HEK293T (cell line): ENCODE results near the gene IFNA14.

Experiments
- CTCF ChIA-PET: fragments of 350-600 bp; formaldehyde crosslinking; extraction: SDS; loops from one replicate; lab custom pipeline; 2021; ENCODE audit warnings: antibody characterized with exemption, inconsistent platforms; lab: Yijun Ruan, JAX
- POLR2A ChIA-PET: fragments of 350-600 bp; formaldehyde crosslinking; extraction: SDS; loops from one replicate; lab custom pipeline; 2020; ENCODE audit warnings: antibody characterized with exemption, inconsistent platforms; lab: Yijun Ruan, JAX
- DNase-seq: peaks from one replicate; pipeline ENCODE4 v3.0.0; 2012; ENCODE audit warnings: mixed read lengths; ENCODE audit errors: extremely low spot score
- ARNT ChIP-seq: fragments of 450-650 bp; IDR thresholded peaks from 2 replicates; pipeline ENCODE4 v1.6.1; 2017; ENCODE audit warnings: mild to moderate bottlenecking
- BHLHE40 ChIP-seq: fragments of 450-650 bp; IDR thresholded peaks from 2 replicates; pipeline ENCODE4 v1.6.1; 2016; ENCODE audit warnings: mild to moderate bottlenecking, moderate library complexity, borderline replicate concordance
- CTBP1 ChIP-seq: fragments of 450-650 bp; IDR thresholded peaks from 2 replicates; pipeline ENCODE4 v1.6.1; 2016; ENCODE audit warnings: borderline replicate concordance
- ELF4 ChIP-seq: fragments of 450-650 bp; IDR thresholded peaks from 2 replicates; pipeline ENCODE4 v1.6.1; 2017; ENCODE audit warnings: antibody characterized with exemption
- FOXA1 ChIP-seq: fragments of 450-650 bp; IDR thresholded peaks from 2 replicates; pipeline ENCODE4 v1.6.1; 2016; ENCODE audit warnings: mild to moderate bottlenecking
- FOXK2 ChIP-seq: fragments of 450-650 bp; IDR thresholded peaks from 2 replicates; pipeline ENCODE4 v1.6.1; 2016; ENCODE audit warnings: mild to moderate bottlenecking
- FOXM1 ChIP-seq: fragments of 450-650 bp; IDR thresholded peaks from 2 replicates; pipeline ENCODE4 v1.6.1; 2017; ENCODE audit warnings: mild to moderate bottlenecking, borderline replicate concordance
- HDGF ChIP-seq: fragments of 450-650 bp; IDR thresholded peaks from 2 replicates; pipeline ENCODE4 v1.6.1; 2017; ENCODE audit warnings: antibody characterized with exemption, borderline replicate concordance
- L3MBTL2 ChIP-seq: fragments of 450-650 bp; conservative IDR thresholded peaks from 2 replicates; pipeline ENCODE4 v1.6.1; 2016; ENCODE audit warnings: mild to moderate bottlenecking
- LEF1 ChIP-seq: fragments of 450-650 bp; IDR thresholded peaks from 2 replicates; pipeline ENCODE4 v1.6.1; 2017; ENCODE audit warnings: mild to moderate bottlenecking, borderline replicate concordance
- NFRKB ChIP-seq: fragments of 450-650 bp; IDR thresholded peaks from 2 replicates; pipeline ENCODE4 v1.6.1; 2016; ENCODE audit warnings: mild to moderate bottlenecking, moderate library complexity
- PKNOX1 ChIP-seq: fragments of 450-650 bp; IDR thresholded peaks from 2 replicates; pipeline ENCODE4 v1.6.1; 2016
- SP1 ChIP-seq: fragments of 450-650 bp; IDR thresholded peaks from 2 replicates; pipeline ENCODE4 v1.6.1; 2017
- SUZ12 ChIP-seq: fragments of 450-650 bp; IDR thresholded peaks from 2 replicates; pipeline ENCODE4 v1.6.1; 2016; ENCODE audit warnings: mild to moderate bottlenecking
- TARDBP ChIP-seq: fragments of 450-650 bp; IDR thresholded peaks from 2 replicates; pipeline ENCODE4 v1.6.1; 2016
- ZNF384 ChIP-seq: fragments of 450-650 bp; IDR thresholded peaks from 2 replicates; pipeline ENCODE4 v1.6.1; 2016

The IFNA14 gene

GRCh38 chr9:21239911-21240310 is at the start of gene IFNA14:
TSS of gene IFNA14 (minus strand) at chr9:21240005. CDS start at chr9:21239935, 70 bp downstream.
- POLR2A ChIA-PET: no interaction called here
- no peak for DNase-seq
- TF ChIP-seq L3MBTL2 (no peak), ZNF384 (no peak), ELF4 (no peak), CTBP1 (no peak), PKNOX1 (no peak), SUZ12 (no peak), LEF1 (no peak), FOXK2 (no peak), HDGF (no peak), FOXA1 (no peak), ARNT (no peak), SP1 (no peak)
- CTCF ChIA-PET: interaction anchor here (0.7 to 0.9 kb wide), 2 partner anchors 12 to 357 kb away, joined by 3 to 4 read pairs; no protein-coding TSS in a partner anchor

DNA sequence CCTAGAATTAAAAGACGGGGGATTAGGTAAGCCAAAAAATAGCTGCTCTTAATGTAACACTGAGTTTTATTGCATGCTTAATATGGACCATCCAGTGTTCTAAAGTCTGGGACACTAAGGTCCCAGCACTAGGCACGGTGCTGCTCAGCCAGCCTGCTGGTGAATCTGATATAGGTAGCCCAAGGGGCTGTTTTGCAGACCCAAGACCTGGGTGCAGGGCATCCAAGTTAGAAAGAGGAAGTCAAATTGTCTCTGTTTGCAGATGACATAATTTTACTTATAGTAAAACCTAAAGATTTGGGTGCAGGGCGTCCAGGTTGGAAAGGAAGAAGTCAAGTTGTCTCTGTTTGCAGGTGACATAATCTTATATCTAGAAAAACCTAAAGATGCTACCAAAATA is 47.5 kb upstream of the IFNA14 start:
- ChIA-PET CTCF (no interaction called here), POLR2A (no interaction called here)
- DNase-seq: no peak
- TF ChIP-seq SUZ12 (no peak), PKNOX1 (no peak), L3MBTL2 (no peak), NFRKB (no peak), ELF4 (no peak), HDGF (no peak)

- ChIA-PET CTCF (no interaction called here), POLR2A (no interaction called here)
- DNase-seq: no peak
- no peak for TF ChIP-seq HDGF
- no peak for TF ChIP-seq CTBP1
- TF ChIP-seq LEF1: no peak
- TF ChIP-seq BHLHE40: no peak
- TF ChIP-seq NFRKB: no peak
- TF ChIP-seq ARNT: no peak
- TF ChIP-seq FOXA1: no peak
- no peak for TF ChIP-seq L3MBTL2
- no peak for TF ChIP-seq PKNOX1
- TF ChIP-seq SUZ12: no peak
- no peak for TF ChIP-seq SP1
- no peak for TF ChIP-seq FOXM1
- TF ChIP-seq ZNF384: no peak
Measured at GRCh38 chr9:21286659-21287058, 46.9 kb upstream of the IFNA14 start.

DNA sequence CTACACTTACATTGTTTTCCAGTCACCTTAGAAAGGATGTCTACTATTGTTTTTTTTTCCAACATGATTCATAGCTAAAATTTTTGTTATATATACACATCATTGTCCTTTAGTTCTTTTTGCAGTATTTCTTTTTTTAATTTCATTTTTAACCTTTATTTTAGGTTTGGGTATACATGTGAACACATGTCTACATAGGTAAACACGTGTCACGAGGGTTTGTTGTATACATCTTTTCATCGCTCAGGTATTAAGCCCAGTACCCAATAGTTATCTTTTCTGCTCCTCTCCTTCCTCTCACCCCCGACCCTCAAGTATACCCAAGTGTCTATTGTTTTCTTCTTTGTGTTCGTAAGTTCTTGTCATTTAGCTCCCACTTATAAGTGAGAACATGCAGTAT is 46.3 kb upstream of the IFNA14 start:
- ChIA-PET POLR2A (no interaction called here), CTCF (no interaction called here)
- TF ChIP-seq PKNOX1 (no peak), ZNF384 (no peak), L3MBTL2 (no peak), ARNT (no peak), SUZ12 (no peak), FOXA1 (no peak), BHLHE40 (no peak), FOXM1 (no peak), HDGF (no peak), ELF4 (no peak), NFRKB (no peak), LEF1 (no peak), SP1 (no peak), TARDBP (no peak), CTBP1 (no peak), FOXK2 (no peak)
- DNase-seq: no peak

- DNase-seq: no peak
- TF ChIP-seq NFRKB (no peak), BHLHE40 (no peak), SP1 (no peak), SUZ12 (no peak), FOXA1 (no peak), FOXM1 (no peak), ARNT (no peak), ZNF384 (no peak), PKNOX1 (no peak), FOXK2 (no peak), HDGF (no peak), TARDBP (no peak), LEF1 (no peak), L3MBTL2 (no peak), CTBP1 (no peak), ELF4 (no peak)
- POLR2A ChIA-PET: no interaction called here
- CTCF ChIA-PET: no interaction called here
Measured at GRCh38 chr9:21281275-21281674, 41.5 kb upstream of the IFNA14 start.

- POLR2A ChIA-PET: no interaction called here
- TF ChIP-seq FOXK2 (no peak), SP1 (no peak), CTBP1 (no peak), TARDBP (no peak), NFRKB (no peak), ZNF384 (no peak), FOXA1 (no peak), FOXM1 (no peak), LEF1 (no peak), ARNT (no peak), ELF4 (no peak), L3MBTL2 (no peak), SUZ12 (no peak), BHLHE40 (no peak), PKNOX1 (no peak), HDGF (no peak)
- CTCF ChIA-PET: no interaction called here
- DNase-seq: no peak
Measured at GRCh38 chr9:21268347-21268657, 28.5 kb upstream of the IFNA14 start.
